GM12878 (cell line): ENCODE results near the gene TVP23B. TPM values are rescaled to one million over a fixed set of nuclear protein-coding genes. Genes with fewer than 3 reads are reported as not detected.

Source experiments
- ASH2L ChIP-seq: fragments of 300-600, 200-600 bp; sonication (generic); IDR thresholded peaks from 2 replicates; pipeline ENCODE4 v1.6.1; 2017; ENCODE audit warnings: low read depth, mild to moderate bottlenecking, borderline replicate concordance
- ATF2 ChIP-seq: IDR thresholded peaks from 2 replicates; pipeline ENCODE4 v1.6.1; 2012; ENCODE audit warnings: low read length, inconsistent platforms
- BACH1 ChIP-seq: fragments of 450-650 bp; IDR thresholded peaks from 2 replicates; pipeline ENCODE4 v1.6.1; 2017; ENCODE audit warnings: mild to moderate bottlenecking, borderline replicate concordance
- CEBPZ ChIP-seq: fragments of 150-350 bp; IDR thresholded peaks from 2 replicates; pipeline ENCODE4 v1.6.1; 2016; ENCODE audit warnings: low read depth, low read length
- CHD4 ChIP-seq: fragments of 200-600 bp; sonication (generic); IDR thresholded peaks from 2 replicates; pipeline ENCODE4 v1.6.1; 2016; ENCODE audit warnings: mild to moderate bottlenecking
- EGR1 ChIP-seq, 2 experiments: IDR thresholded peaks; 1 replicate in 1 of 2; 2 replicates in 1 of 2; pipeline ENCODE4 v1.6.1; 2011 to 2012; ENCODE audit warnings: low read depth in 2 of 2, low read length in 2 of 2, borderline replicate concordance in 1 of 2, mild to moderate bottlenecking in 1 of 2, moderate library complexity in 1 of 2
- MEF2A ChIP-seq: IDR thresholded peaks from 2 replicates; pipeline ENCODE4 v1.6.1; 2011; ENCODE audit warnings: low read depth, mild to moderate bottlenecking, low read length, moderate library complexity; ENCODE audit not compliant: insufficient read depth
- MYB ChIP-seq: fragments of 150-350 bp; IDR thresholded peaks from 2 replicates; pipeline ENCODE4 v1.6.1; 2014; ENCODE audit warnings: mild to moderate bottlenecking, low read depth, low read length, borderline replicate concordance
- NBN ChIP-seq: fragments of 450-650 bp; IDR thresholded peaks from 2 replicates; pipeline ENCODE4 v1.6.1; 2016
- PML ChIP-seq: IDR thresholded peaks from 2 replicates; pipeline ENCODE4 v1.6.1; 2012; ENCODE audit warnings: low read length, inconsistent platforms
- RAD21 ChIP-seq: IDR thresholded peaks from 2 replicates; pipeline ENCODE4 v1.6.1; 2011; ENCODE audit warnings: mild to moderate bottlenecking, low read depth, low read length, moderate library complexity; ENCODE audit not compliant: insufficient read depth
- SIN3A ChIP-seq: IDR thresholded peaks from 2 replicates; pipeline ENCODE4 v1.6.1; 2012; ENCODE audit warnings: low read depth, low read length, improper control_type of control experiment
- STAT1 ChIP-seq: fragments of 450-650 bp; conservative IDR thresholded peaks from 2 replicates; pipeline ENCODE4 v1.6.1; 2014; ENCODE audit warnings: antibody characterized with exemption, mild to moderate bottlenecking
- WRNIP1 ChIP-seq: IDR thresholded peaks from 2 replicates; pipeline ENCODE4 v1.6.1; 2011; ENCODE audit warnings: low read depth, low read length, improper control_type of control experiment, borderline replicate concordance
- ZBTB11 ChIP-seq: fragments of 450-650 bp; formaldehyde crosslinking; IDR thresholded peaks from 2 replicates; pipeline ENCODE4 v1.5.0; 2022; ENCODE audit warnings: mild to moderate bottlenecking, missing genetic modification characterization
- ZNF217 ChIP-seq: fragments of 450-650 bp; IDR thresholded peaks from 2 replicates; pipeline ENCODE4 v1.6.1; 2017; ENCODE audit warnings: antibody characterized with exemption, mild to moderate bottlenecking
- ZNF592 ChIP-seq: fragments of 450-650 bp; IDR thresholded peaks from 2 replicates; pipeline ENCODE4 v1.6.1; 2017; ENCODE audit warnings: mild to moderate bottlenecking, moderate library complexity
- ZSCAN29 ChIP-seq: fragments of 450-650 bp; IDR thresholded peaks from 2 replicates; pipeline ENCODE4 v1.6.1; 2017; ENCODE audit warnings: mild to moderate bottlenecking, moderate library complexity
- polyA plus RNA-seq, 11 experiments: library from polyadenylated mRNA; depleted of rRNA in 4 of 11; unstranded in 6 of 11; stranded (reverse) in 5 of 11; fragments of >200 nt; fragmentation: Nextera tagmentation in 4 of 11; fragmentation: Illumina TruSeq in 1 of 11; extraction: Ambion mirVana in 4 of 11; extraction: Trizol in 1 of 11; gene quantifications; 1 replicate in 1 of 11; 2 replicates in 10 of 11; pipeline versions ENCODE4 v1.2.1 to v1.2.3, GENCODE V29; 2011 to 2016; ENCODE audit warnings: inconsistent platforms in 2 of 11, missing spikeins in 2 of 11, low read depth in 1 of 11
- total RNA-seq, 4 experiments: library from RNA; depleted of rRNA in 3 of 4; stranded (reverse); fragments of >200 nt in 3 of 4; fragmentation: Illumina TruSeq in 1 of 4; extraction: Trizol in 1 of 4; gene quantifications; 2 replicates each; pipeline versions ENCODE4 v1.2.1 to v1.2.3, GENCODE V29; 2013 to 2021

The TVP23B gene
- total and polyA plus RNA-seq, 10 of the 15 experiments (the other 5 are each of a cell fraction or from before 2014, with no cell fraction given), result 21.5 to 105 (median 39.9) TPM

- TF ChIP-seq CEBPZ (no peak), WRNIP1 (no peak), NBN (0 out of 2 replicates have a peak, but pooled peaks have one; percentile 55), STAT1 (no peak), RAD21 (no peak), EGR1 (IDR thresholded peaks at IDR 0.05; ENCODE audit: borderline replicate concordance in 1 of 2, low read depth in 2 of 2, low read length in 2 of 2) (no peak), MYB (no peak), ZNF592 (no peak), ATF2 (no peak), ZNF217 (no peak), PML (peak; percentile 84; the same call in 1 of the 2 replicates), ASH2L (no peak), SIN3A (peak; percentile 74; the same call in 1 of the 2 replicates), BACH1 (no peak), ZSCAN29 (no peak), ZBTB11 (CRISPR knock-in tag) (no peak), MEF2A (0 out of 2 replicates have a peak, but pooled peaks have one; percentile 27), CHD4 (no peak)
Observed at GRCh38 chr17:18855831-18856569, 75.0 kb downstream of the TVP23B start (continued).
